Right lobe of liver (tissue), 6 donors: Measurements from ENCODE around the gene PDCD10. TPM values are rescaled to one million over a fixed set of nuclear protein-coding genes. Genes with fewer than 3 reads are reported as not detected.
A peak's percentile ranks its signal among the peaks of the same experiment; 100 is the strongest.

ENCODE experiments used
- ATAC-seq, 4 donors: fragments of 200-7000 bp; cut with Tn5 transposase; one replicate each; pipeline ENCODE4 v1.9.1; 2020; ENCODE audit warnings: mild to moderate bottlenecking in 4 of 4, moderate library complexity in 4 of 4
- DNase-seq, 3 donors: peaks; one replicate each; pipeline ENCODE4 v3.0.0-alpha.2; 2020
- H3K27ac ChIP-seq, 3 donors: fragments of 200-600 bp; one replicate each; pipeline ENCODE4 v1.8.0; 2022
- H3K27me3 ChIP-seq, 2 donors: fragments of 200-600 bp; one replicate each; pipeline ENCODE4 v1.8.0; 2022
- H3K36me3 ChIP-seq, 4 donors: fragments of 200-600 bp; sonication (generic) in 1 of 4; one replicate each; pipeline versions ENCODE4 v1.5.1 to v1.8.0; 2017 to 2022; ENCODE audit warnings: control low read depth in 1 of 4
- H3K4me1 ChIP-seq, 4 donors: fragments of 200-600 bp; sonication (generic) in 1 of 4; one replicate each; pipeline versions ENCODE4 v1.5.1 to v1.8.0; 2017 to 2022; ENCODE audit warnings: control low read depth in 1 of 4
- H3K4me3 ChIP-seq, 3 donors: fragments of 200-600 bp; one replicate each; pipeline ENCODE4 v1.8.0; 2022
- H3K9me3 ChIP-seq, 4 donors: fragments of 200-600 bp; sonication (generic) in 1 of 4; one replicate each; pipeline versions ENCODE4 v1.5.1 to v1.8.0; 2017 to 2022; ENCODE audit warnings: control low read depth in 1 of 4
- CTCF ChIP-seq, 4 donors: fragments of 200-600 bp in 3 of 4; fragments of 450-650 bp in 1 of 4; IDR thresholded peaks; one replicate each; pipeline versions ENCODE4 v1.5.1 to v1.8.0; 2016 to 2022; ENCODE audit warnings: antibody characterized with exemption in 4 of 4, mild to moderate bottlenecking in 2 of 4
- POLR2A ChIP-seq: fragments of 450-650 bp; IDR thresholded peaks from one replicate; pipeline ENCODE4 v1.6.1; 2017; ENCODE audit warnings: antibody characterized with exemption, mild to moderate bottlenecking
- WGBS: methylation state at CpG from one replicate; pipeline ENCODE4 v1.1.6; 2018; ENCODE audit warnings: low coverage, low lambda C conversion rate; ENCODE audit not compliant: insufficient coverage; ENCODE audit errors: missing lambda C conversion rate; 5-methylcytosine and 5-hydroxymethylcytosine counted together
- intact Hi-C, 2 donors: fragments of 100-400 bp; cut with DNase I; formaldehyde crosslinking; loops; one replicate each; pipeline versions ENCODE4 v1.11.2 to v1.14.1; 2022
- total RNA-seq, 6 experiments: library from RNA; depleted of rRNA in 2 of 6; stranded (reverse); fragments of >200 nt in 2 of 6; fragmentation: NEBNext Ultra II Directional in 3 of 6; extraction: Animal tissue kit (Norgen Biotek cat#: 25700) in 3 of 6; gene quantifications; one replicate each; pipeline versions ENCODE4 v1.1.0 to v1.2.4, GENCODE V29; 2016 to 2023
- donor health status: DM: no; HTN: yes; CAD: no.
- donor health status: DM: no; HTN: no; CAD: no.
- donor health status: DM: no; HTN: no; CAD: no.
- donor health status: DM: no; HTN: yes; CAD: no.
- donor health status: DM: no; HTN: yes; CAD: no.

The PDCD10 gene
- total RNA-seq, 6 experiments from 2014 or later: 12.9 to 39.1 (median 22.2) TPM

- H3K27ac ChIP-seq: no peak overlapping the region
- ATAC-seq (no peak), DNase-seq (no peak)
- H3K36me3 ChIP-seq: no peaks in the 10 kb centered on the region
- intact Hi-C loops: no loop called here
- H3K9me3 ChIP-seq: no peaks in the 10 kb centered on the region
- H3K27me3 ChIP-seq: no peaks in the 10 kb centered on the region
- TF ChIP-seq POLR2A (no peak), CTCF (IDR thresholded peaks at IDR 0.05) (no peak)
- WGBS: 93% methylated on average over 2 of the region's 2 CpGs
- no peak overlapping the region for H3K4me3 ChIP-seq
- no peaks in the 10 kb centered on the region for H3K4me1 ChIP-seq
Measured at GRCh38 chr3:167743799-167744198, 9.1 kb upstream of the PDCD10 start.

- intact Hi-C loops: no loop called here
- no peak overlapping the region for H3K4me3 ChIP-seq
- H3K4me1 ChIP-seq: no peaks in the 10 kb centered on the region
- no peaks in the 10 kb centered on the region for H3K9me3 ChIP-seq
- H3K27me3 ChIP-seq: no peaks in the 10 kb centered on the region
- WGBS: 84% methylated on average over 2 of the region's 2 CpGs
- H3K36me3 ChIP-seq: no peaks in the 10 kb centered on the region
- no peak for TF ChIP-seq POLR2A
- no peak for TF ChIP-seq CTCF (IDR thresholded peaks at IDR 0.05)
- ATAC-seq (no peak), DNase-seq (no peak)
- no peak overlapping the region for H3K27ac ChIP-seq
Measured at GRCh38 chr3:167742338-167742737, 7.6 kb upstream of the PDCD10 start.

- DNase-seq (peak in 1 of 3 donors; percentile 23), ATAC-seq (peak; percentile 62 to 83 (median 65))
- Histone ChIP-seq H3K36me3 (no peaks in the 10 kb centered on the region), H3K27ac (no peak overlapping the region), H3K4me1 (peaks cover 0 to 5% (median 2%) of the 10 kb centered on the region in 4 donors), H3K9me3 (no peaks in the 10 kb centered on the region), H3K4me3 (no peak overlapping the region), H3K27me3 (no peaks in the 10 kb centered on the region)
- TF ChIP-seq CTCF (IDR thresholded peaks at IDR 0.05) (peak in 3 of 4 donors; percentile 19 to 40 (median 35)), POLR2A (no peak)
- WGBS: 75% methylated on average over 2 of the region's 2 CpGs
- intact Hi-C loops: no loop called here
Measured at GRCh38 chr3:167740961-167741587, 6.4 kb upstream of the PDCD10 start.

GRCh38 chr3:167739190-167739810 lies 4.6 kb upstream of the PDCD10 start:
- Histone ChIP-seq H3K4me3 (no peak overlapping the region), H3K27me3 (no peaks in the 10 kb centered on the region), H3K4me1 (peaks cover 0 to 6% (median 2%) of the 10 kb centered on the region in 4 donors), H3K27ac (no peak overlapping the region), H3K9me3 (no peaks in the 10 kb centered on the region), H3K36me3 (no peaks in the 10 kb centered on the region)
- TF ChIP-seq POLR2A (no peak), CTCF (IDR thresholded peaks at IDR 0.05) (no peak)
- no peak for DNase-seq
- intact Hi-C loops: no loop called here
- WGBS: 96% methylated on average over 3 of the region's 4 CpGs
- no peak for ATAC-seq
